ENCODE results near the gene TMEM239. TPM values are rescaled to one million over a fixed set of nuclear protein-coding genes. Genes with fewer than 3 reads are reported as not detected.

Gene TMEM239
- polyA plus RNA-seq, 1 of the 3 experiments (the other 2 are of a cell fraction), result 0.02 TPM

- TF ChIP-seq MXI1 (IDR thresholded peaks at IDR 0.05; ENCODE audit: low read depth, low read length) (no peak), IRF3 (IDR thresholded peaks at IDR 0.05; ENCODE audit: low read depth, low read length) (no peak), USF2 (IDR thresholded peaks at IDR 0.05; ENCODE audit: borderline replicate concordance, low read depth, low read length) (no peak), EZH2phosphoT487 (IDR thresholded peaks at IDR 0.05; ENCODE audit: borderline replicate concordance, low read depth) (no peak), EP300 (IDR thresholded peaks at IDR 0.05; ENCODE audit: borderline replicate concordance in 1 of 2, low read depth in 1 of 2, low read length in 1 of 2) (no peak)
Measured at GRCh38 chr20:2794202-2794748, 21.9 kb upstream of the TMEM239 start (continued).

- Histone ChIP-seq H3K4me2 (no peak overlapping the region), H3K27ac (ENCODE audit: low read depth in 2 of 2, low read length in 1 of 2) (no peak overlapping the region), H3F3A (replicated peaks; ENCODE audit: insufficient read depth) (no peaks in the 10 kb centered on the region), H3K36me3 (replicated peaks in 1 of 2; ENCODE audit: control insufficient read depth in 1 of 2, insufficient read depth in 2 of 2, low read length in 1 of 2) (peaks cover 0 to 19% of the 10 kb centered on the region in 2 experiments), H3K4me3 (ENCODE audit: low read depth in 2 of 2, low read length in 1 of 2) (no peak overlapping the region), H4K20me1 (ENCODE audit: insufficient read depth) (no peaks in the 10 kb centered on the region), H3K79me2 (ENCODE audit: insufficient read depth) (no peaks in the 10 kb centered on the region), H3K9me3 (no peaks in the 10 kb centered on the region), H2AFZ (ENCODE audit: low read depth) (no peak overlapping the region), H3K4me1 (ENCODE audit: control insufficient read depth in 1 of 2, insufficient read depth in 2 of 2, low read depth in 1 of 2, low read length in 1 of 2) (peaks cover 0 to 8% of the 10 kb centered on the region in 2 experiments; a peak in 1 of 4 replicates), H3K27me3 (ENCODE audit: insufficient read depth) (no peaks in the 10 kb centered on the region), H3K9ac (no peak overlapping the region), H3K9me2 (no peaks in the 10 kb centered on the region)
- ChIA-PET CTCF (interaction anchor here (0.8 to 3.3 kb wide), 3 partner anchors 57 to 206 kb away, joined by 3 to 9 read pairs (median 4); no protein-coding TSS in a partner anchor), POLR2A (no interaction called here)
- DNase-seq, result no peak
- no peak for TF ChIP-seq MEF2A (IDR thresholded peaks at IDR 0.05; ENCODE audit: borderline replicate concordance, low read depth)
- no peak for TF ChIP-seq POLR2AphosphoS5 (IDR thresholded peaks at IDR 0.05; ENCODE audit: low read depth, low read length)
- no peak for TF ChIP-seq RCOR1 (IDR thresholded peaks at IDR 0.05; ENCODE audit: low read length)
- no peak for TF ChIP-seq SMC3 (IDR thresholded peaks at IDR 0.05; ENCODE audit: low read depth, low read length)
- no peak for TF ChIP-seq TEAD4 (IDR thresholded peaks at IDR 0.05; ENCODE audit: borderline replicate concordance, insufficient read depth)
- no peak for TF ChIP-seq ZBTB33 (IDR thresholded peaks at IDR 0.05; ENCODE audit: borderline replicate concordance, low read depth)
- TF ChIP-seq REST (IDR thresholded peaks at IDR 0.05; ENCODE audit: low read depth, low read length), result no peak
- no peak for TF ChIP-seq FOXJ3 (CRISPR knock-in tag; IDR thresholded peaks at IDR 0.05)
- no peak for TF ChIP-seq JUND (IDR thresholded peaks at IDR 0.05)
- TF ChIP-seq MXI1 (IDR thresholded peaks at IDR 0.05; ENCODE audit: low read depth, low read length), result no peak
- no peak for TF ChIP-seq NFIC (IDR thresholded peaks at IDR 0.05; ENCODE audit: borderline replicate concordance)
- TF ChIP-seq EZH2phosphoT487 (IDR thresholded peaks at IDR 0.05; ENCODE audit: borderline replicate concordance, low read depth), result no peak
- no peak for TF ChIP-seq FOXM1 (IDR thresholded peaks at IDR 0.05; ENCODE audit: low read depth)
- TF ChIP-seq YY1 (IDR thresholded peaks at IDR 0.05; ENCODE audit: low read depth), result no peak
- TF ChIP-seq USF1 (IDR thresholded peaks at IDR 0.05; ENCODE audit: borderline replicate concordance, low read depth), result no peak
- TF ChIP-seq PBX3 (IDR thresholded peaks at IDR 0.05), result no peak
- WGBS (ENCODE audit: low lambda C conversion rate), result 80% methylated on average over 3 of the region's 11 CpGs
Measured at GRCh38 chr20:2794866-2795447, 21.2 kb upstream of the TMEM239 start.
